Kidney tubule cell (primary cell): ENCODE measurements around the gene ECHDC3.
"Not testable (repeated sequence)": the region's sequence is repeated elsewhere in the genome, so short reads cannot be mapped to it uniquely, and the experiment has no call there.

ENCODE experiments used
- DNase-seq: peaks from one replicate; pipeline ENCODE4 v3.0.0-alpha.2; 2018; ENCODE audit warnings: low spot score

Gene ECHDC3

GRCh38 chr10:11715815-11716494, 26.2 kb upstream of the ECHDC3 start:
- peak; percentile 30 for DNase-seq

GRCh38 chr10:11716686-11717085, 25.5 kb upstream of the ECHDC3 start:
- DNase-seq: no peak

- peak; percentile 52 for DNase-seq
Measured at GRCh38 chr10:11719496-11720259, 22.5 kb upstream of the ECHDC3 start.

- no peak for DNase-seq
Measured at GRCh38 chr10:11720260-11720741, 21.9 kb upstream of the ECHDC3 start.

GRCh38 chr10:11721806-11722205, 20.4 kb upstream of the ECHDC3 start:
- DNase-seq: no peak

- DNase-seq: no peak
Measured at GRCh38 chr10:11723359-11723758, 18.8 kb upstream of the ECHDC3 start.

- peak; percentile 59 for DNase-seq
Measured at GRCh38 chr10:11724938-11725776, 17.0 kb upstream of the ECHDC3 start.

- DNase-seq: no peak
Measured at GRCh38 chr10:11725912-11726311, 16.3 kb upstream of the ECHDC3 start.

- DNase-seq: no peak
Measured at GRCh38 chr10:11727563-11727962, 14.6 kb upstream of the ECHDC3 start.

GRCh38 chr10:11728353-11728752, 13.8 kb upstream of the ECHDC3 start:
- no peak for DNase-seq

GRCh38 chr10:11729790-11730315, 12.3 kb upstream of the ECHDC3 start:
- DNase-seq: no peak

- DNase-seq: no peak
Measured at GRCh38 chr10:11730779-11731178, 11.4 kb upstream of the ECHDC3 start.

- DNase-seq: not testable (repeated sequence)
Measured at GRCh38 chr10:11736767-11737166, 5.4 kb upstream of the ECHDC3 start.

GRCh38 chr10:11737258-11738032, 4.7 kb upstream of the ECHDC3 start:
- not testable (repeated sequence) for DNase-seq

- no peak for DNase-seq
Measured at GRCh38 chr10:11740907-11741306, 1.3 kb upstream of the ECHDC3 start.

- DNase-seq: no peak
Measured at GRCh38 chr10:11741608-11742007, 574 bp upstream of the ECHDC3 start.

GRCh38 chr10:11742779-11743298, 657 bp downstream of the ECHDC3 start:
- peak; percentile 28 for DNase-seq

- DNase-seq: no peak
Measured at GRCh38 chr10:11743461-11744338, 1.5 kb downstream of the ECHDC3 start.

- DNase-seq: no peak
Measured at GRCh38 chr10:11745045-11745444, 2.9 kb downstream of the ECHDC3 start.

- no peak for DNase-seq
Measured at GRCh38 chr10:11746883-11747539, 4.8 kb downstream of the ECHDC3 start.
